H1 (cell line): ENCODE measurements around the gene ZC3H8. TPM values are rescaled to one million over a fixed set of nuclear protein-coding genes. Genes with fewer than 3 reads are reported as not detected.

Experiments
- CTCF ChIA-PET: fragments of 300-600 bp; sonication (Branson Sonifier 250); formaldehyde crosslinking; loops from one replicate; lab custom pipeline; 2021; ENCODE audit not compliant: partially characterized antibody; lab: Charles Lee
- POLR2A ChIA-PET: fragments of 300-600 bp; sonication (Branson Sonifier 250); formaldehyde crosslinking; loops from one replicate; lab custom pipeline; 2021; ENCODE audit warnings: inconsistent platforms; ENCODE audit not compliant: partially characterized antibody; lab: Charles Lee
- DNase-seq, 2 experiments: peaks; one replicate each; pipeline versions ENCODE4 v3.0.0 to v3.0.0-alpha.2; 2010 to 2022; ENCODE audit warnings: low spot score in 2 of 2, low read depth in 1 of 2, mixed read lengths in 1 of 2
- FAIRE-seq: peaks from 2 replicates; lab custom pipeline; 2011; peaks lifted over from hg19 to GRCh38; lab: Jason Lieb, UNC
- H2AFZ ChIP-seq: 2 replicates; pipeline ENCODE4 v1.8.1; 2012; ENCODE audit warnings: low read length, inconsistent platforms
- H2AK5ac ChIP-seq: 2 replicates; pipeline ENCODE4 v1.6.1; 2013; ENCODE audit warnings: low read depth, low read length
- H2BK120ac ChIP-seq: replicated peaks from 2 replicates; pipeline ENCODE3; 2013; ENCODE audit warnings: low read depth, low read length, inconsistent platforms
- H2BK12ac ChIP-seq: 2 replicates; pipeline ENCODE4 v1.6.1; 2013; ENCODE audit warnings: low read depth, low read length
- H2BK15ac ChIP-seq: 2 replicates; pipeline ENCODE4 v1.6.1; 2013; ENCODE audit warnings: low read length
- H2BK20ac ChIP-seq: 2 replicates; pipeline ENCODE4 v1.6.1; 2013; ENCODE audit warnings: low read length
- H2BK5ac ChIP-seq: 2 replicates; pipeline ENCODE4 v1.6.1; 2013; ENCODE audit warnings: low read depth, low read length
- H3K14ac ChIP-seq: 2 replicates; pipeline ENCODE4 v1.6.1; 2013; ENCODE audit warnings: inconsistent platforms; ENCODE audit not compliant: insufficient read length
- H3K18ac ChIP-seq: 2 replicates; pipeline ENCODE4 v1.6.1; 2013; ENCODE audit warnings: low read length; ENCODE audit errors: extremely low read depth
- H3K23ac ChIP-seq: 2 replicates; pipeline ENCODE4 v1.6.1; 2013; ENCODE audit warnings: inconsistent platforms; ENCODE audit not compliant: insufficient read length
- H3K23me2 ChIP-seq: 2 replicates; pipeline ENCODE4 v1.6.1; 2013; ENCODE audit warnings: low read depth, low read length
- H3K27ac ChIP-seq: 2 replicates; pipeline ENCODE4 v1.6.1; 2011; ENCODE audit warnings: low read depth, low read length, inconsistent platforms
- H3K27me3 ChIP-seq, 4 experiments: replicated peaks in 1 of 4; 1 replicate in 1 of 4; 2 replicates in 3 of 4; pipeline versions ENCODE4 v1.6.1 to v1.8.1; 2011 to 2013; ENCODE audit warnings: low read length in 3 of 4, mild to moderate bottlenecking in 3 of 4, inconsistent platforms in 2 of 4, mixed read lengths in 2 of 4, moderate library complexity in 1 of 4; ENCODE audit not compliant: control insufficient read depth in 3 of 4, insufficient read depth in 3 of 4; ENCODE audit errors: extremely low read depth in 1 of 4
- H3K36me3 ChIP-seq, 4 experiments: 2 replicates each; pipeline versions ENCODE4 v1.6.1 to v1.8.1; 2011 to 2013; ENCODE audit warnings: mild to moderate bottlenecking in 4 of 4, low read length in 3 of 4, moderate library complexity in 2 of 4, control low read depth in 1 of 4, inconsistent platforms in 1 of 4; ENCODE audit not compliant: insufficient read depth in 4 of 4, control insufficient read depth in 2 of 4
- H3K4ac ChIP-seq: replicated peaks from 2 replicates; pipeline ENCODE3; 2013; ENCODE audit warnings: low read length, low read depth, mixed read lengths, inconsistent platforms; ENCODE audit not compliant: insufficient read length
- H3K4me1 ChIP-seq, 4 experiments: replicated peaks in 1 of 4; 1 replicate in 1 of 4; 2 replicates in 3 of 4; pipeline versions ENCODE4 v1.6.1 to v1.8.1; 2011 to 2013; ENCODE audit warnings: low read length in 3 of 4, inconsistent platforms in 2 of 4, mixed read lengths in 1 of 4; ENCODE audit not compliant: insufficient read depth in 4 of 4, control insufficient read depth in 3 of 4
- H3K4me2 ChIP-seq, 2 experiments: 2 replicates each; pipeline versions ENCODE4 v1.6.1 to v1.8.1; 2011 to 2013; ENCODE audit warnings: low read depth in 2 of 2, low read length in 2 of 2, control low read depth in 1 of 2, inconsistent platforms in 1 of 2, mild to moderate bottlenecking in 1 of 2; ENCODE audit not compliant: insufficient read depth in 1 of 2
- H3K4me3 ChIP-seq, 4 experiments: fragments of 200-600, 300-600 bp in 1 of 4; sonication (generic), shearing (Covaris generic), sonication (Bioruptor Twin) in 1 of 4; 2 replicates each; pipeline versions ENCODE4 v1.5.1 to v1.8.1; 2011 to 2016; ENCODE audit warnings: low read length in 4 of 4, low read depth in 3 of 4, control low read depth in 2 of 4, inconsistent platforms in 2 of 4, mild to moderate bottlenecking in 2 of 4, mixed read lengths in 1 of 4, moderate library complexity in 1 of 4; ENCODE audit not compliant: insufficient read depth in 2 of 4; ENCODE audit errors: extremely low read depth in 1 of 4
- H3K56ac ChIP-seq: replicated peaks from 2 replicates; pipeline ENCODE3; 2013; ENCODE audit warnings: low read depth, mild to moderate bottlenecking, mixed read lengths, low read length, inconsistent platforms; ENCODE audit not compliant: insufficient read length
- H3K79me1 ChIP-seq: 2 replicates; pipeline ENCODE4 v1.6.1; 2013; ENCODE audit warnings: low read depth, low read length, control low read depth
- H3K79me2 ChIP-seq, 2 experiments: 2 replicates each; pipeline versions ENCODE4 v1.6.1 to v1.8.1; 2012 to 2013; ENCODE audit warnings: low read length in 2 of 2, mild to moderate bottlenecking in 2 of 2, inconsistent platforms in 1 of 2; ENCODE audit not compliant: insufficient read depth in 2 of 2, control insufficient read depth in 1 of 2
- H3K9ac ChIP-seq, 4 experiments: replicated peaks in 1 of 4; 1 replicate in 1 of 4; 2 replicates in 3 of 4; pipeline versions ENCODE4 v1.6.1 to v1.8.1; 2011 to 2013; ENCODE audit warnings: low read depth in 3 of 4, low read length in 3 of 4, control low read depth in 2 of 4, mild to moderate bottlenecking in 2 of 4, moderate library complexity in 2 of 4, inconsistent platforms in 1 of 4; ENCODE audit errors: extremely low read depth in 1 of 4
- H3K9me3 ChIP-seq, 2 experiments: 2 replicates each; pipeline versions ENCODE4 v1.6.1 to v1.8.1; 2012 to 2013; ENCODE audit warnings: mild to moderate bottlenecking in 2 of 2, moderate library complexity in 2 of 2, control low read depth in 1 of 2, inconsistent platforms in 1 of 2, low read depth in 1 of 2, low read length in 1 of 2, mixed read lengths in 1 of 2; ENCODE audit not compliant: insufficient read depth in 2 of 2
- H4K20me1 ChIP-seq, 2 experiments: replicated peaks in 1 of 2; 2 replicates each; pipeline versions ENCODE3 to v1.8.1; 2011 to 2013; ENCODE audit warnings: inconsistent platforms in 2 of 2, low read length in 2 of 2, mild to moderate bottlenecking in 1 of 2; ENCODE audit not compliant: insufficient read depth in 2 of 2, control insufficient read depth in 1 of 2
- H4K5ac ChIP-seq: 2 replicates; pipeline ENCODE4 v1.6.1; 2013; ENCODE audit warnings: low read length, low read depth, mixed read lengths, inconsistent platforms; ENCODE audit not compliant: insufficient read length
- H4K8ac ChIP-seq: 2 replicates; pipeline ENCODE4 v1.8.0; 2013; ENCODE audit warnings: mild to moderate bottlenecking, moderate library complexity, low read length, inconsistent platforms; ENCODE audit not compliant: insufficient read depth; ENCODE audit errors: extremely low read depth
- H4K91ac ChIP-seq: replicated peaks from 2 replicates; pipeline ENCODE3; 2013; ENCODE audit warnings: low read length, mixed read lengths, inconsistent platforms; ENCODE audit not compliant: insufficient read length
- BCL11A ChIP-seq, 2 experiments: IDR thresholded peaks; one replicate each; pipeline ENCODE4 v1.6.1; 2011; ENCODE audit warnings: low read depth in 2 of 2, low read length in 2 of 2, mild to moderate bottlenecking in 2 of 2
- EGR1 ChIP-seq: IDR thresholded peaks from 2 replicates; pipeline ENCODE4 v1.6.1; 2011; ENCODE audit warnings: low read depth, low read length, borderline replicate concordance
- FOSL1 ChIP-seq: IDR thresholded peaks from 2 replicates; pipeline ENCODE4 v1.6.1; 2011; ENCODE audit warnings: mild to moderate bottlenecking, low read depth, low read length, moderate library complexity; ENCODE audit not compliant: insufficient read depth
- HDAC2 ChIP-seq, 2 experiments: fragments of 300-600 bp in 1 of 2; sonication (generic) in 1 of 2; IDR thresholded peaks; 2 replicates each; pipeline ENCODE4 v1.6.1; 2011 to 2012; ENCODE audit warnings: low read depth in 2 of 2, low read length in 2 of 2, mild to moderate bottlenecking in 2 of 2, moderate library complexity in 2 of 2, borderline replicate concordance in 1 of 2, inconsistent platforms in 1 of 2
- KDM1A ChIP-seq: fragments of 200-600, 300-600 bp; sonication (generic); IDR thresholded peaks from 2 replicates; pipeline ENCODE4 v1.7.1; 2016; ENCODE audit warnings: mild to moderate bottlenecking, low read length, borderline replicate concordance
- KDM5A ChIP-seq: fragments of 200-600 bp; IDR thresholded peaks from 2 replicates; pipeline ENCODE4 v1.7.1; 2012; ENCODE audit warnings: mild to moderate bottlenecking, low read length, inconsistent platforms, mixed read lengths
- PHF8 ChIP-seq: fragments of 200-600 bp; sonication (generic); conservative IDR thresholded peaks from 2 replicates; pipeline ENCODE4 v1.7.1; 2012; ENCODE audit warnings: low read depth, mild to moderate bottlenecking, inconsistent platforms, low read length, moderate library complexity
- POU5F1 ChIP-seq: IDR thresholded peaks from 2 replicates; pipeline ENCODE4 v1.6.1; 2011; ENCODE audit warnings: low read depth, mild to moderate bottlenecking, low read length, moderate library complexity
- RBBP5 ChIP-seq: IDR thresholded peaks from 2 replicates; pipeline ENCODE4 v1.7.1; 2012; ENCODE audit warnings: low read depth, mild to moderate bottlenecking, inconsistent platforms, low read length, moderate library complexity, borderline replicate concordance
- RFX5 ChIP-seq: IDR thresholded peaks from 2 replicates; pipeline ENCODE4 v1.6.1; 2011; ENCODE audit warnings: low read depth, low read length, improper control_type of control experiment, borderline replicate concordance
- SIX5 ChIP-seq: IDR thresholded peaks from 2 replicates; pipeline ENCODE4 v1.6.1; 2011; ENCODE audit warnings: mild to moderate bottlenecking, low read depth, low read length
- SP2 ChIP-seq: IDR thresholded peaks from 2 replicates; pipeline ENCODE4 v1.6.1; 2012; ENCODE audit warnings: mild to moderate bottlenecking, low read length, inconsistent platforms
- SRF ChIP-seq: IDR thresholded peaks from 2 replicates; pipeline ENCODE4 v1.6.1; 2011; ENCODE audit warnings: mild to moderate bottlenecking, low read depth, low read length, moderate library complexity
- TAF1 ChIP-seq: IDR thresholded peaks from 2 replicates; pipeline ENCODE4 v1.6.1; 2011; ENCODE audit warnings: mild to moderate bottlenecking, low read depth, low read length
- WGBS, 2 experiments: shearing (Covaris generic) in 1 of 2; methylation state at CpG; one replicate each; pipeline versions ENCODE4 v1.1.6 to v1.1.7; 2013 to 2015; ENCODE audit warnings: low lambda C conversion rate in 2 of 2, mixed read lengths in 2 of 2, inconsistent platforms in 1 of 2, low coverage in 1 of 2, missing lambda C conversion rate in 1 of 2; ENCODE audit not compliant: insufficient replicate concordance in 2 of 2, insufficient coverage in 1 of 2, insufficient read length in 1 of 2; ENCODE audit errors: extremely low coverage in 1 of 2, missing lambda C conversion rate in 1 of 2; 5-methylcytosine and 5-hydroxymethylcytosine counted together
- polyA plus RNA-seq, 7 experiments: library from polyadenylated mRNA; depleted of rRNA in 3 of 7; stranded (reverse) in 5 of 7; unstranded in 2 of 7; fragments of >200 nt in 5 of 7; fragments of 200-250 nt in 2 of 7; gene quantifications; 1 replicate in 5 of 7; 2 replicates in 1 of 7; 4 replicates in 1 of 7; pipeline versions ENCODE4 v1.2.1 to v1.2.3, GENCODE V29; 2011 to 2013; ENCODE audit warnings: missing spikeins in 2 of 7, mixed read lengths in 2 of 7
- total RNA-seq: library from RNA; stranded (reverse); fragmentation: NEBNext Ultra II Directional; extraction: Animal tissue kit (Norgen Biotek cat#: 25700); gene quantifications from 2 replicates; pipeline ENCODE4 v1.2.1, GENCODE V29; 2021

Gene ZC3H8
- total and polyA plus RNA-seq, 2 of the 8 experiments (the other 6 are each of a cell fraction or from before 2014, with no cell fraction given) = 1.9 to 7.1 TPM

- Histone ChIP-seq H4K20me1 (no peaks in the 10 kb centered on the region), H3K79me1 (no peaks in the 10 kb centered on the region), H4K8ac (no peak overlapping the region), H4K91ac (no peak overlapping the region), H2BK20ac (no peak overlapping the region), H3K23ac (no peak overlapping the region), H2BK15ac (no peak overlapping the region), H3K9ac (no peak overlapping the region), H3K14ac (no peak overlapping the region), H2AK5ac (no peak overlapping the region), H2AFZ (no peak overlapping the region), H3K4me2 (no peak overlapping the region), H3K4me3 (no peak overlapping the region), H4K5ac (no peak overlapping the region), H2BK12ac (no peak overlapping the region), H3K27ac (no peak overlapping the region), H2BK5ac (no peak overlapping the region), H3K56ac (no peak overlapping the region), H3K4me1 (no peaks in the 10 kb centered on the region), H3K36me3 (no peaks in the 10 kb centered on the region), H3K9me3 (no peaks in the 10 kb centered on the region), H3K79me2 (no peaks in the 10 kb centered on the region), H3K18ac (no peak overlapping the region), H3K27me3 (no peaks in the 10 kb centered on the region), H2BK120ac (no peak overlapping the region), H3K23me2 (no peaks in the 10 kb centered on the region), H3K4ac (no peak overlapping the region)
- WGBS, 2 experiments = 87% methylated on average over 6 of the region's 6 CpGs; no CpG with 5 or more reads in 1 of the 2 experiments
- ChIA-PET POLR2A (interaction anchor here (0.9 kb wide), 1 partner anchor 48 kb away, joined by 4 read pairs; no protein-coding TSS in a partner anchor), CTCF (interaction anchor here (1.3 kb wide), 1 partner anchor 12 kb away, joined by 4 read pairs; no protein-coding TSS in a partner anchor)
- FAIRE-seq = no peak
- DNase-seq = no peak
- TF ChIP-seq EGR1 = no peak
- no peak for TF ChIP-seq PHF8
- no peak for TF ChIP-seq KDM5A
- no peak for TF ChIP-seq TAF1
- no peak for TF ChIP-seq KDM1A
- TF ChIP-seq POU5F1 = no peak
- no peak for TF ChIP-seq SRF
- TF ChIP-seq HDAC2 (IDR thresholded peaks at IDR 0.05; ENCODE audit: borderline replicate concordance in 1 of 2, low read depth in 2 of 2, low read length in 2 of 2) = no peak
- TF ChIP-seq BCL11A (IDR thresholded peaks at IDR 0.05; ENCODE audit: low read depth in 2 of 2, low read length in 2 of 2) = no peak
- TF ChIP-seq RFX5 = no peak
- TF ChIP-seq SIX5 = no peak
- no peak for TF ChIP-seq RBBP5
- no peak for TF ChIP-seq SP2
- TF ChIP-seq FOSL1 = no peak
These were observed 92.5 kb downstream of the ZC3H8 start for GRCh38 chr2:112162341-112162740.
